Measurements from ENCODE around the gene RBFOX1.

The RBFOX1 gene

DNA sequence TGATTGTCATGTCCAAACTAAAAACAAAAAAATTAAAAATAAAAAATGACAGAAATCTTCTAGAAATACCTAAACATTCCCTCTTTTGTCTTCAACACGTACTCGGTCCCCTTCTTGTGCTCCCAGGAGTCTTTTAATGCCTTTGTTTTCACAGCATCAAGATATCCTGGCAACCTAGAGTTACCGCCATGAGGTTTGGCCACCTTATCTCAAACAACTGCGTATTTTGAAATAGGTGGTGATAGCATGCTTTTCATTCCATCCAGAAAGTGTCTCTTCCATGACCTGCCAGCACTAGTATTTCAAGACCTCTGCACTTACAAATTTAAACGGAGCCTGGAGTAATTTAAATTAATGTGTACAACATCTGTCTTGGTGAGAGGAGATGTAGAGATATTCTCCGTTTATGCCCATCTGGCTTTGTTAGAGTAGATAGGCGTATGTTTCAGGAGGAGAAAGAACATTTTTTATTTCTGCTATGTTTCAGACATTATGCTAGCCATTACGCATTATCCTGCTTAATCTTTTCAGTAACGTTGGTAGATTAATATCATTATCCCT lies 42.0 kb downstream of the RBFOX1 start:
- in situ Hi-C loops (cut with HindIII; ENCODE audit: low sequenced_read_pairs), result no loop called here
- DNase-seq (ENCODE audit: low read depth, low spot score), result no peak
- H3K4me3 ChIP-seq (ENCODE audit: low read depth, low read length), result no peak overlapping the region
- no peak for TF ChIP-seq CTCF (IDR thresholded peaks at IDR 0.05; ENCODE audit: low read depth, low read length)

DNA sequence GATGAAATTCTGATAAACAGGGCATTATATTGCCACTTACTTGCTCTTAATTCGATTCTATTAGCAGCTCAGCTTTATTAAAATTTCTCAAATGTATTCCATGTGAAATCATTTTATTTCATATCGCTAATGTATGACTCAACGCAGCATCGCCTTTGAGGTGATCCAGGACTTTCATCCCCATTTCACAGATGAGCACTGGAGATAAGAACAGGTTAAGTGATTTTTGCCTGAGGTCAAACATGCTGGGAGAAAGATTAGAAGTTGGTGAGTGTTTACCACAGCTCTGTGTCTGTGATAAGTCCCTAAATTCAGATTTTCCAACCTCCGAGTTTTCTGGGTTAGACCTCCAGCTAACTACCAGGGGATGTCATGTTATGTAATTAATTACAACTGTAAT lies 43.6 kb downstream of the RBFOX1 start:
- DNase-seq (ENCODE audit: low read depth, low spot score), result no peak
- in situ Hi-C loops (cut with HindIII; ENCODE audit: low sequenced_read_pairs), result no loop called here
- no peak overlapping the region for H3K4me3 ChIP-seq (ENCODE audit: low read depth, low read length)
- TF ChIP-seq CTCF (IDR thresholded peaks at IDR 0.05; ENCODE audit: low read depth, low read length), result no peak

- no peak for TF ChIP-seq CTCF (IDR thresholded peaks at IDR 0.05; ENCODE audit: low read depth, low read length)
- in situ Hi-C loops (cut with HindIII; ENCODE audit: low sequenced_read_pairs), result no loop called here
- no peak overlapping the region for H3K4me3 ChIP-seq (ENCODE audit: low read depth, low read length)
- DNase-seq (ENCODE audit: low read depth, low spot score), result no peak
These were observed 44.6 kb downstream of the RBFOX1 start for GRCh38 chr16:7377231-7377630.

DNA sequence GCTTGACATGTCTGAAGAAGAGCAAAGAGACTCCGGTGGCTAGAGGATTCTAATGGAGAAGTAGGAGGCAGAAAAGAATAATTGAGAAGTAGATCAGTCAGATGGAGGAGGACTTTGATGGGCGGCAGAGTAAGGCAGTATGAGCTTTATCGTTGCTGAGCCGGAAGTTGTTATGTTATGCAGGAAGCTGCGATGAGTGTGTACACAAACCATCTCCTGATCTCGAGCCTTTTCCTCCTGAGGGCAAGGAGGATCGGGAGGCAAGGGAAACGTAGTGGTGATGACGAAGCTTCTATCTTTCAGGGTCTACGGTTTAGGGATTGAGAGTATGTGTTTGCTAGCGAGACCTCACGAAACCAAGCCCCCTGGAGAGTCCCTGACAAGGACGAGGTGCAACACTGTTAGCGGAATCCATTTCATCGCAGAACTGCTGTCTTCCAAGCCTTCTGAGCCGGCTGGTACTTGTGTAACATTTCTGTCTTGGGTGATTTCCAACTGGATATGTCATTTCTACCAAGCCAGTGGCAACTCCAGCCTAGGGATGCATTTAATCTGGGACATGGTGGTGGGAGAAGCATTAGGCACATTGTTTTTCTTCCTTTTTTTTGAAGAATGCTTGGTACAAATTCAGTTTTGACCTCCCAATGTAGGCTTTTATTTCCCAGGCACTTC lies 45.5 kb downstream of the RBFOX1 start:
- DNase-seq (ENCODE audit: low read depth, low spot score), result no peak
- TF ChIP-seq CTCF (IDR thresholded peaks at IDR 0.05; ENCODE audit: low read depth, low read length), result no peak
- in situ Hi-C loops (cut with HindIII; ENCODE audit: low sequenced_read_pairs), result no loop called here
- H3K4me3 ChIP-seq (ENCODE audit: low read depth, low read length), result no peak overlapping the region

DNA sequence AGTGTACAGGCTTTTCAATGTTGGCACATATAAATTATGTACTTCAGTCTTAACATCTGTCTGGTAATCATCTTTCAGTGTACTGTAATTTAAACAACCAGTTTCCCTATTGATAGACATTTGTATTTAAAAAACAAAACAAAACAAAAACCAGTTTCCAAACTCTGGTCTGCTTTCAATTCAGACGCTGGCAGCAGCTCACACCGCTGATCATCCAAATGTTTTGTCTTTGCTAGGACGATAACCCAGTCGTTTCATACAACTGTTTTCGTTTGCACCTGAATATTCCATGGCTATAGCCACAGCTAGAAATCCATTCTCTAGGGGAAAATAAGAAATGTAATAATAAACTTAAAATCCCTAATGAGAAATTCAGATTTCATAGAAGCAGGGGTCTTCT lies 47.8 kb downstream of the RBFOX1 start:
- DNase-seq (ENCODE audit: low read depth, low spot score), result no peak
- no peak overlapping the region for H3K4me3 ChIP-seq (ENCODE audit: low read depth, low read length)
- in situ Hi-C loops (cut with HindIII; ENCODE audit: low sequenced_read_pairs), result no loop called here
- TF ChIP-seq CTCF (IDR thresholded peaks at IDR 0.05; ENCODE audit: low read depth, low read length), result no peak

- in situ Hi-C loops (cut with HindIII; ENCODE audit: low sequenced_read_pairs), result no loop called here
- H3K4me3 ChIP-seq (ENCODE audit: low read depth, low read length), result no peak overlapping the region
- no peak for TF ChIP-seq CTCF (IDR thresholded peaks at IDR 0.05; ENCODE audit: low read depth, low read length)
- DNase-seq (ENCODE audit: low read depth, low spot score), result no peak
These were observed 48.3 kb downstream of the RBFOX1 start for GRCh38 chr16:7380911-7381310.

Data from astrocyte of the spinal cord (primary cell).